ENCODE results near the gene UBQLN3. TPM values are rescaled to one million over a fixed set of nuclear protein-coding genes. Genes with fewer than 3 reads are reported as not detected.

Gene UBQLN3
- total RNA-seq, 1 donor from 2014 or later: not detected

- TF ChIP-seq CTCF (IDR thresholded peaks at IDR 0.05; ENCODE audit: insufficient read depth, low read length, severe bottlenecking): no peak
- no peak for FAIRE-seq
- no peak overlapping the region for H3K4me3 ChIP-seq (ENCODE audit: low read depth, low read length)
- no peaks in the 10 kb centered on the region for H3K27me3 ChIP-seq (ENCODE audit: control insufficient read depth, insufficient read depth, low read length)
- no peak for DNase-seq (ENCODE audit: low read depth)
- H3K36me3 ChIP-seq (ENCODE audit: control insufficient read depth, insufficient read depth, low read length): no peaks in the 10 kb centered on the region
Observed at GRCh38 chr11:5473921-5474320, 35.8 kb downstream of the UBQLN3 start.

- H3K4me3 ChIP-seq (ENCODE audit: low read depth, low read length): no peak overlapping the region
- no peak for DNase-seq (ENCODE audit: low read depth)
- H3K36me3 ChIP-seq (ENCODE audit: control insufficient read depth, insufficient read depth, low read length): no peaks in the 10 kb centered on the region
- TF ChIP-seq CTCF (IDR thresholded peaks at IDR 0.05; ENCODE audit: insufficient read depth, low read length, severe bottlenecking): no peak
- no peak for FAIRE-seq
- H3K27me3 ChIP-seq (ENCODE audit: control insufficient read depth, insufficient read depth, low read length): no peaks in the 10 kb centered on the region
Observed at GRCh38 chr11:5467527-5467926, 42.2 kb downstream of the UBQLN3 start.

- Histone ChIP-seq H3K4me3 (ENCODE audit: low read depth, low read length) (no peak overlapping the region), H3K36me3 (ENCODE audit: control insufficient read depth, insufficient read depth, low read length) (no peaks in the 10 kb centered on the region), H3K27me3 (ENCODE audit: control insufficient read depth, insufficient read depth, low read length) (no peaks in the 10 kb centered on the region)
- FAIRE-seq (no peak), DNase-seq (ENCODE audit: low read depth) (no peak)
- TF ChIP-seq CTCF (IDR thresholded peaks at IDR 0.05; ENCODE audit: insufficient read depth, low read length, severe bottlenecking): no peak
Observed at GRCh38 chr11:5460983-5461621, 48.7 kb downstream of the UBQLN3 start.

Other genes starting within 250 kb of the UBQLN3 start
- not detected in 2 replicates for gene HBE1, start 240.0 kb downstream of the UBQLN3 start, total RNA-seq
- not detected in 2 replicates for gene OR51B4, start 208.0 kb downstream of the UBQLN3 start, total RNA-seq
- gene OR51B2, start 185.7 kb downstream of the UBQLN3 start, total RNA-seq: not detected in 2 replicates
- not detected in 2 replicates for gene OR51B5, start 166.4 kb downstream of the UBQLN3 start, total RNA-seq
- gene OR51B6, start 158.4 kb downstream of the UBQLN3 start, total RNA-seq: not detected in 2 replicates
- gene OR51M1, start 126.1 kb downstream of the UBQLN3 start, total RNA-seq: not detected in 2 replicates
- gene OR51Q1, start 87.8 kb downstream of the UBQLN3 start, total RNA-seq: not detected in 2 replicates
- gene OR51I1, start 68.4 kb downstream of the UBQLN3 start, total RNA-seq: not detected in 2 replicates
- gene OR51I2, start 60.6 kb downstream of the UBQLN3 start, total RNA-seq: not detected in 2 replicates
- gene OR52D1, start 21.3 kb downstream of the UBQLN3 start, total RNA-seq: not detected in 2 replicates
- under 0.01 TPM in 1 of 2 replicates, not detected in the other for gene UBQLNL, start 6.7 kb upstream of the UBQLN3 start, total RNA-seq
- gene OR52H1, start 38.6 kb upstream of the UBQLN3 start, total RNA-seq: 0.38 TPM in 1 of 2 replicates, not detected in the other
- not detected in 2 replicates for gene OR52B6, start 70.9 kb upstream of the UBQLN3 start, total RNA-seq
- 1.8 and 3.2 TPM in 2 replicates for gene TRIM6, start 86.7 kb upstream of the UBQLN3 start, total RNA-seq
- gene TRIM34, start 115.0 kb upstream of the UBQLN3 start, total RNA-seq: 2.9 and 5.8 TPM in 2 replicates
- 24.8 and 32.9 TPM in 2 replicates for gene TRIM5, start 175.1 kb upstream of the UBQLN3 start, total RNA-seq
- 11.1 and 28.3 TPM in 2 replicates for gene TRIM22, start 179.8 kb upstream of the UBQLN3 start, total RNA-seq
- gene OR56B1, start 226.5 kb upstream of the UBQLN3 start, total RNA-seq: not detected in 2 replicates
- not detected in 2 replicates for gene OR52N4, start 244.3 kb upstream of the UBQLN3 start, total RNA-seq

All from bronchial epithelial cell (primary cell).